ENCODE results near the gene MORC4. TPM values are rescaled to one million over a fixed set of nuclear protein-coding genes. Genes with fewer than 3 reads are reported as not detected.

The MORC4 gene
- polyA plus RNA-seq, 1 of the 3 experiments (the other 2 are of a cell fraction) = 12.5 TPM

GRCh38 chrX:106894978-106895452 is 105.0 kb downstream of the MORC4 start (continued):
- TF ChIP-seq REST (IDR thresholded peaks at IDR 0.05; ENCODE audit: low read depth, low read length) (no peak), MEF2A (IDR thresholded peaks at IDR 0.05; ENCODE audit: borderline replicate concordance, low read depth) (no peak), IRF3 (IDR thresholded peaks at IDR 0.05; ENCODE audit: low read depth, low read length) (no peak), GATA2 (CRISPR knock-in tag; IDR thresholded peaks at IDR 0.05) (no peak), SIN3A (IDR thresholded peaks at IDR 0.05; ENCODE audit: borderline replicate concordance, low read depth, low read length) (no peak), RCOR1 (IDR thresholded peaks at IDR 0.05; ENCODE audit: low read length) (no peak), RAD21 (IDR thresholded peaks at IDR 0.05; ENCODE audit: low read length) (no peak), EZH2phosphoT487 (IDR thresholded peaks at IDR 0.05; ENCODE audit: borderline replicate concordance, low read depth) (no peak), NFIC (IDR thresholded peaks at IDR 0.05; ENCODE audit: borderline replicate concordance) (peak; percentile 77), USF2 (IDR thresholded peaks at IDR 0.05; ENCODE audit: borderline replicate concordance, low read depth, low read length) (no peak), FOXJ3 (CRISPR knock-in tag; IDR thresholded peaks at IDR 0.05) (no peak), TAF1 (IDR thresholded peaks at IDR 0.05; ENCODE audit: borderline replicate concordance, low read depth, low read length) (no peak), FOSL2 (IDR thresholded peaks at IDR 0.05; ENCODE audit: borderline replicate concordance, low read depth) (peak; percentile 70)

GRCh38 chrX:106894392-106894909 is 105.6 kb downstream of the MORC4 start:
- DNase-seq = peak; percentile 59
- WGBS (ENCODE audit: low lambda C conversion rate) = 10% methylated on average over 6 of the region's 6 CpGs
- Histone ChIP-seq H3F3A (replicated peaks; ENCODE audit: insufficient read depth) (no peaks in the 10 kb centered on the region), H3K9ac (no peak overlapping the region), H3K27ac (ENCODE audit: low read depth in 2 of 2, low read length in 1 of 2) (peak overlapping the region in 1 of 2 experiments; percentile 40; a peak in 2 of 4 replicates), H3K4me1 (ENCODE audit: control insufficient read depth in 1 of 2, insufficient read depth in 2 of 2, low read depth in 1 of 2, low read length in 1 of 2) (peaks cover 0 to 13% of the 10 kb centered on the region in 2 experiments; a peak in 3 of 4 replicates), H3K27me3 (ENCODE audit: insufficient read depth) (peaks cover 26% of the 10 kb centered on the region), H3K36me3 (replicated peaks in 1 of 2; ENCODE audit: control insufficient read depth in 1 of 2, insufficient read depth in 2 of 2, low read length in 1 of 2) (no peaks in the 10 kb centered on the region), H3K79me2 (ENCODE audit: insufficient read depth) (no peaks in the 10 kb centered on the region), H3K9me3 (no peaks in the 10 kb centered on the region), H2AFZ (ENCODE audit: low read depth) (no peak overlapping the region; the same call in 1 of the 2 replicates), H3K4me3 (ENCODE audit: low read depth in 2 of 2, low read length in 1 of 2) (peak overlapping the region in 1 of 2 experiments; percentile 18; a peak in 1 of 4 replicates), H4K20me1 (ENCODE audit: insufficient read depth) (no peaks in the 10 kb centered on the region), H3K9me2 (no peaks in the 10 kb centered on the region), H3K4me2 (peak overlapping the region; percentile 58)
- ChIA-PET CTCF (interaction anchor here (0.7 to 5.0 kb wide), 32 partner anchors 10 to 1000 kb away, joined by 3 to 35 read pairs (median 4); partner anchors contain the start of genes CLDN2 and RIPPLY1), POLR2A (no interaction called here)
- TF ChIP-seq SMC3 (IDR thresholded peaks at IDR 0.05; ENCODE audit: low read depth, low read length) (peak; percentile 58), RCOR1 (IDR thresholded peaks at IDR 0.05; ENCODE audit: low read length) (no peak), CTCF (IDR thresholded peaks at IDR 0.05) (peak; percentile 88), PBX3 (IDR thresholded peaks at IDR 0.05) (no peak), RAD21 (IDR thresholded peaks at IDR 0.05; ENCODE audit: low read length) (peak; percentile 82)
